Hepatocyte (in vitro differentiated cells): Measurements from ENCODE around the gene ACOX2.

Experiments
- CTCF ChIP-seq: fragments of 200-600 bp; sonication (generic); IDR thresholded peaks from 2 replicates; pipeline ENCODE4 v1.5.1; 2016; ENCODE audit warnings: antibody characterized with exemption, mild to moderate bottlenecking; ENCODE audit not compliant: poor library complexity
- EZH2 ChIP-seq: fragments of 200-600 bp; sonication (generic); IDR thresholded peaks from 2 replicates; pipeline ENCODE4 v1.6.1; 2016; ENCODE audit warnings: antibody characterized with exemption, mild to moderate bottlenecking, borderline replicate concordance

GRCh38 chr3:58580826-58581327 lies 43.9 kb upstream of the ACOX2 start:
- TF ChIP-seq CTCF (no peak), EZH2 (no peak)
